ENCODE results near the gene OPN4. TPM values are rescaled to one million over a fixed set of nuclear protein-coding genes. Genes with fewer than 3 reads are reported as not detected.

OPN4 gene
- total and polyA plus RNA-seq, 2 of the 13 experiments (the other 11 are each of a cell fraction or from before 2014, with no cell fraction given), result not detected

- Histone ChIP-seq H3K79me2 (ENCODE audit: insufficient read depth, low read length) (no peaks in the 10 kb centered on the region), H3K9me3 (ENCODE audit: low read length) (no peaks in the 10 kb centered on the region), H3K4me3 (replicated peaks in 1 of 3; ENCODE audit: insufficient read depth in 1 of 3, low read depth in 2 of 3, low read length in 3 of 3) (no peak overlapping the region), H3K4me2 (ENCODE audit: low read depth, low read length) (no peak overlapping the region), H3K4me1 (ENCODE audit: insufficient read depth, low read length) (no peaks in the 10 kb centered on the region), H4K20me1 (ENCODE audit: insufficient read depth, low read length) (no peaks in the 10 kb centered on the region), H3K27me3 (ENCODE audit: control insufficient read depth in 1 of 2, insufficient read depth in 2 of 2, low read length in 2 of 2) (peaks cover 0 to 6% of the 10 kb centered on the region in 2 experiments; a peak in 2 of 5 replicates), H3K27ac (ENCODE audit: extremely low read length, insufficient read depth, low read length) (no peak overlapping the region), H2AFZ (ENCODE audit: low read length) (no peak overlapping the region), H3K36me3 (replicated peaks in 1 of 2; ENCODE audit: control insufficient read depth in 1 of 2, insufficient read depth in 2 of 2, low read length in 2 of 2) (no peaks in the 10 kb centered on the region), H3K9ac (ENCODE audit: insufficient read depth, low read depth, low read length) (no peak overlapping the region)
- ATAC-seq, result no peak
- intact Hi-C loops (cut with micrococcal nuclease; ENCODE audit: unreplicated experiment), result loop anchor here (5.0 kb wide), 1 partner anchor 50 kb away; no protein-coding TSS in a partner anchor
- no TSS peak for BruUV-seq (replicated peaks)
- no peak for FAIRE-seq
- in situ Hi-C loops (cut with HindIII; ENCODE audit: extremely low pct_ligation_motif_present, low pct_unique_long_range_greater_than_20kb), result no loop called here
- TF ChIP-seq NR2F1 (CRISPR knock-in tag; IDR thresholded peaks at IDR 0.05) (no peak), KLF12 (CRISPR knock-in tag; IDR thresholded peaks at IDR 0.05; ENCODE audit: borderline replicate concordance) (no peak), ZNF850 (CRISPR knock-in tag; conservative IDR thresholded peaks at IDR 0.05) (no peak), ZNF777 (CRISPR knock-in tag; IDR thresholded peaks at IDR 0.05) (no peak), RBM22 (optimal IDR thresholded peaks at IDR 0.05; ENCODE audit: low read length) (no peak), MYC (CRISPR knock-in tag; IDR thresholded peaks at IDR 0.05; ENCODE audit: borderline replicate concordance) (no peak), ZNF530 (CRISPR knock-in tag; IDR thresholded peaks at IDR 0.05; ENCODE audit: low read depth) (no peak), RORA (CRISPR knock-in tag; IDR thresholded peaks at IDR 0.05) (no peak), PITX1 (CRISPR knock-in tag; IDR thresholded peaks at IDR 0.05) (no peak), ZXDC (CRISPR knock-in tag; IDR thresholded peaks at IDR 0.05) (no peak)
- no peak for DNase-seq (ENCODE audit: low spot score)
- POLR2A ChIA-PET, result no interaction called here
- CTCF ChIA-PET (ENCODE audit: low intra/inter-chr PET ratio, low total read pairs), result no interaction called here
Measured at GRCh38 chr10:86642021-86642420, 12.3 kb upstream of the OPN4 start.
